Eye (tissue), 1 donor: ENCODE data around the gene FAM240A.

ENCODE experiments used
- DNase-seq: peaks from one replicate; pipeline ENCODE4 v3.0.0-alpha.2; 2015

The FAM240A gene

DNA sequence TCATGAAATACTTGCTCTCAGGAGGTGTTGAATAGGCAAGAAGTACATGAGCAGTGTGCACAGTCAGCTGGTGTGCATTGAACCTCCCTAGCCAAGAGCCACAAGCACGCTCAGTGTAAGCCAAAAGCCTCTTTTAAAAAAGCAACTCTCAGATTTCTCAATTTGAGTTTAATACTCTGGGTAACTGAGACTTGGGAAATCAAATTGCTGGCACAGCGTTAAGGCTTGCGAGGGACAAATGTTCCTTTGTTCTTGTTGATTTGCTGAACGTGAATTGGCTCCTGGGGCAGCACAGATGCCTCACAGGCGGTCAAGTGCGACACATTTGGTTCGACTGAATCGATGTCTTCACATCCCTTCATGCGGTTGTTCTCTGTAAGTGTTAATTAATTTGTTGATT, at the start of gene FAM240A:
Gene FAM240A, plus strand, starts transcription at position 202 of the 400 bp plus-strand sequence. Its CDS starts 159 bp downstream, at position 361.
- DNase-seq = peak; percentile 80

DNA sequence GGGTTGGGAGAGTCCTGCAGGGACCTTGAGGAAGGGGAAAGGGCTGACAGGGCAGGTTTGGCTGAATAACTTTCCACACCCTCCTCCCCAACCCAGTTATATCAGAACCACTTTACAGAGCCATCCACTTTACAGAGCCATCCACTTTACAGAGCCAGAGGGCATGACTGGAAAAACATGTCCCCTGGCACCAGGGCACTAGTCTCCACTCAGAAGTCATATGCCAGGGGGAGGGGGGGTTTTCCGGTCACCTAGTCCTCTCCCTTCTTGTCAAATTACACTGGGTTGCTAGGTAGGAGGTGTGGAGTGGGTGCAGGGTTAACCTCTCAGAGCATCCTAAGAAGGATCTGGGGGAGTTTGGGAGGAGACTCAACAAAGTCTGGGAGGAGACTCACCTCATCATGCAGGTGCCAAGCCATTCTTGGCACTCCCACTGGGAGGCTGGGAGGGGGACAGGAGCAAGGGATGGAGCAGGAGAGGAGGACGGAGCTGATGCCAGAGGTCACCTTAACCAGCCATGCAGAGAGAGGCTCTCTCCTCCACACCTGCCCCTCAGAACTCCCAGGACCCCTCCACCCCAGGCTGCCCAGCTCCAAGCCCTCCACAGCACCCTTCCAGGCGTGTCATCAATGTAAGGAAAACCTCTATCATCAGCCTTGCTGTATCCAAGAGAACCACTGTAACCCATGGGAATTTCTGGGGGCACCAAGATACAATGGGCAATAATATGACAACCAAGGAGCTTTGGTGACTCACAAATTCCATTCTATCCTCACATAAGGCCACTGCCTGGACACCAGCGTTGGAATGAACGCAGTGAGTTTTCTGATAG, 47.9 kb upstream of the FAM240A start:
- peak; percentile 3 for DNase-seq

DNA sequence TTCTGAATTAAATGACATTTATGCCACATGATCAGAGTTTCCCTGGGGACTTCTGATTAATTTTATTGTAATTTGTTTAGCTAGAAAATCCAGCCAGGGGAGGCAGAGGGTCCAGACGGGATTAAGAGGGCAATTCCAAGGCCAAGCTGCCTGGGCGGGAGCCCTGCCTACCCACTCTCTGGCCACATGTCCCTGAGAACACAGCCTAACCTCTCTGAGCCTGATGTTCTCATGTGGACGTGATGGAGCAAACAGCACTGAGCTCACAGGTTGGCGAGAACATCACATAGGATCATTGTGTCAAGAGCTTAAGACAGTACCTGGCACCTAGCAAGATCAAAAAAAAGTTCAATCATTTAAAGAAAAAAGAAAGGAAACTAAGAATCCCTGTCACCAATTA, 47.2 kb upstream of the FAM240A start:
- DNase-seq = no peak

DNA sequence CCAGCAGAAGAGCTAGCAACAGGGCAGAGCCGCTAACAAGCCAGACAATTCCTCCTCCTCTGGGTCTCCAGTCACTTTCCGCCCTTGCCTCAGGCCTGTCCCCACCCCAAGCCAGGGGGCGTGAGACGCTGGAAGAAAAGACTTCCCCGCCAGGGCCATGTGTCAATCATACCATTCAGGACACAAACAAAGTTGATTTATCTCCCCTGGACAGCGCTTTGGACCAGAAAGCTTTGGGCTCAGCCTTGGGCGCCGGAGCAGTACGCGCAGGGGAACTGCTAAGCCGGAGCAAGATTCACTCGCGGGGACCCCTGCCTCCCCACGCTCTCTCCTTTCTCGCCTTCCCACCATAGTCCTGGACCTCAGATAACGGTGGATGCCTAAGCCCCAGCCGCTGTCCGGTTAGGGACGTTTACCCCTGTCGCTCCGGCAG, 46.7 kb upstream of the FAM240A start:
- DNase-seq = peak; percentile 65

DNA sequence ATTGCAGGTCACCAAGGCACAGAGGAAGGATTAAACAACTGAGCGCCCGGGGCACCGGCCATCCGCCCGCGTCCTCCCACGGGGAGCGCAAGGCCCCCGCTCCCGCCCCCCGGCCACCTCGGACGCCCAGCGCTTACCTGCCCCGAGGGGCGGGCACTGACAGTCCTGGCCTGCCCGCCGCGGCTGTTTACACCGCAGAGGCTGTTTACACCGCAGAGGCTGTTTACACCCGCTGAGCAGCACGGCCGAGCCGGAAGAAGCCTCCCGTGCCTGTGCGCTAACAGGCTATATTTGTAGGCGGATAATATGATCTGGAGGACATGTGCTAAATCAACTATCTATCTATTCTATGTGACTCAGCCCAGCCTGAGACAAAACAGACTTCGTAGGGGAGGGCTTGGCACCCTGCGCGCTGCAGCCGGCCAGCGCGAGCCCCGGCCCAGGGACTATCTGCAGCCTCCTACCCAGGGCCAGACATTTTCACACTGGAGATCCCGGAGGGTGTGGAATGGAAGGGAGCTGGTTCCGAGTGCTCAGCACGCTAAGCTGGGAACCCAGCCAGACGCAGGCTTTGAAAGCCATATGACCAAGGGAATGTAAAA, 46.2 kb upstream of the FAM240A start, which contains the start of gene LRRC2:
Gene LRRC2, minus strand, starts transcription at position 263 of the 602 bp plus-strand sequence. CDS start 14,711 bp downstream, outside the sequence.
- DNase-seq = peak; percentile 64

DNA sequence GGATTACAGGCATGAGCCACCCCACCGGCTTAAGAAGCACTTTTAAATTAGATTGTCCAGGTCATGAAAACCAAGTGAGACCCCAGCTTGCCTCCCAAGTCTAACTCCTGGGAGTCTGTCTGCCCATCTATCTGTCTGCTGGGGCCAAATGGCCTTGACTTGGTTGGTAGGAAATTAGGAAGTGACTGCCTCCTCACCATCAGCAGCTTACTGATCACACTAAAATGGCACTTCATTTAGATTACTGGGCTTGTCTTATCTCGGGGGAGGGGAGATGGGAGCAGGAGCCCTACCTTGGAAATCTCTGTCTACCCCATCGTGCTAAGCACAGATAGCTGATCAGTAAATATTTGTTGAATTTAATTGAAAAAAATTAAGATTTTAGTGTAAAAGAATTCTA, 40.6 kb upstream of the FAM240A start:
- no peak for DNase-seq

DNA sequence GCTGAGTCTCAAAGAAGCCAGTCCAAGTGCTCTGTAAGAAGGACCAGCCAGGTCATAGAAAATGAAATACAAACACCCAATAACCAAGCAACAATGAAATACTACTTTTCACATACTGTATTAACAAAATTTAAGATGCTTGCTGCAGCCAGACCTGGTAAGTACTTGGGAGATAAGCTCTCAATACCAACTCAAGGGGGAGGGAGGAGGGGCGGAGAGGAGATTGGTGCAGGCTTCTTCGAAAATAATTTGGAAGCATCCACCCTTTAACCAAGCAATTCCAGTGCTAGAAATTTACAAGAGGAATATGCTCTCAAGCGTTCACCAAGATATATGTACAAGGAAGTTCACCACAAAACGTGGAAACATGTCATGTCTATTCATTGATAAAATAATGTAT, 38.6 kb upstream of the FAM240A start:
- no peak for DNase-seq

DNA sequence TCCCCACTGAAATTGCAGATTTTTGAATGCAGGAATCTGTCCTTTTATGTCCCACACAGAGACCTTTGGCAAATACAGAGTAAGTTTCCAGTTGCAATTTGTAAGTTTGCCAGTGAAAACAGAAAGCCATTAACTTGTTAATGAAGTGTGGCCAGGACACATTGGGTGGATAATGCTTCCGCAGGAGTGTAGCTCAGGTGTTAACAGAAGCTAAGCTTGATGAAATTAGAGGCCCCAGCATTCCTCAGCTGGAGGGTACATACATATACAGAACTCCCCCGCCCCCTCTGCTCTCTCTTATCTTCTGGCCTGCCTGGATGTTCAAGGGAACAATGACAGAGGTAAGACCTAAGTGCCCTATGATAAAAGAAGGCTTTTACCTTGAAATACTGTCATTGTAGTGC, 38.1 kb upstream of the FAM240A start:
- DNase-seq = peak; percentile 8

DNA sequence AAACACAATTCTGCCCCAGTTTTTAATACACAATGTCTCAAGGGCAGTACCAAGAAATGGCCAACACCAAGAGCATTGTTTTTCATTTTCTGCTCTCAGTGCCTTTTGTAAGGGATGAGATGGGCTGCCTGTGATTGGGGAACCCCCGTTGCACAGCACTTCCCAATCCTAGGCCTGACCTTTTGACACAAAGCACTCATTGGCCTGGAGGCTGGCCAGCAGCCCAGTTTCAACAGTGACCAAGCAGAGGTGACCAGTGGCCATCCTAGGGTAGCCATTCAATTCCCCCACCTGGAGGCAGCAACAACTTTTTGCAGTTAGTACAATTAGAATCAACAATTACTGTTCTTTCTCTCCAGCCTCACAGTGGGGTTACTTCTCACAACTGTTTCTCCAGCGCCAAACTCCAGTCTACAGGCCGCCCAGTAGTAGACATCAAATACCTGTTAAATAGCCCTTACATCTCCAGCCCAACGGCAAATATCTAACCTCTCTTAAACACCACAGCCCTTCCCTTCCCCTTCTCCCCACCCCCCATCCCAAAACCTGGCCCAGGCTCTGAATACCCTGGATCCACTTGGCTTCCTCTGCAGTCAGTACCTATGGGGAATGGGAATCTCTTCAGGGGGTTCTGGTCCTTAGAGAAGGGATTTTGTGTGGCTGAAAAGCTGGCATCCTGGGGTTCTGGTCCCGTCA, 37.3 kb upstream of the FAM240A start:
- DNase-seq = no peak

DNA sequence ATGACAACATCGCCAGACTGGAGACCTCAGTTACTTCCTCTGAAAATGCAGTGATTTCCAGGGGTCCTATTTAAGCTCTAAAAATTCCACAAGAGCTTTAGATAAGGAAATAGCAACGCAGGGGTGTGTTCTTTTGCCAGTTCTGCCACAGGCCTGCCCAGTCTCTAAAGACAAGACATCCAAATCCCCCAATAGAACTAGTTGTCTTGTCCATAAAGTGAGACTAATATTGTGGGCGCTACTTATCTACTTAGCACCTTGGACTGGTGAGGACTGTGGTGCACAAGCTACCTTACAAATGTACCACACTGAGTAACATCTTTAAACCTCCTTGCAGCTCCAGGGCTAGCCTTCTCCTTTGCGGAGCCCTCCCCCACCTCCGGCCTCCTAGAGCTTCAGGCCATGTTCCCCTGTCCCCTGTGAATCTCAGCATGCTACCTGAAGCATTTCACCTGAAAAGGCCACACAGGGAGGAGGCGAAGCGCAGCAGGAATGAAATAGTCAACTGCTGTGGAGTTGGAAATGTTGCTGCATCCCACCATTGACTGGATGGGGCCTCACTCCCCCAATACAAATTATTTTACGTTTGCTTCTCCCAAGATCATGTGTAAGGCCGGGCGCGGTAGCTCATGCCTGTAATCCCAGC, 36.6 kb upstream of the FAM240A start:
- DNase-seq = no peak

DNA sequence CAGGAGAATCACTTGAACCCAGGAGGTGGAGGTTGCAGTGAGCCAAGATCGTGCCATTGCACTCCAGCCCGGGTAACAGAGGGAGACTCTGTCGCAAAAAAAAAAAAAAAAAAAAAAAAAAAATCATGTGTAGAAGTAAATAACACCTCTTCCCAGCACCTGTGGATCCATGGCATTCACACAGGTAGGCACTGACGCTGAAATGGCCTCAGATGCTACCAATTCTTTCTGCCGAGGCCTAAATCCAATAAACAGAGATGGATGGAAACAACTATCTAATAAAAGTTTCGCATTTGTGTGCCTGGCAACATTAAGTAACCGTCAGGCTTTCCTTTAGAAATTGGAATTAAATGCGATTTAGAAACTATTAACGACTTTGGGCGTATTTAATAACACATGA, 35.9 kb upstream of the FAM240A start:
- no peak for DNase-seq

DNA sequence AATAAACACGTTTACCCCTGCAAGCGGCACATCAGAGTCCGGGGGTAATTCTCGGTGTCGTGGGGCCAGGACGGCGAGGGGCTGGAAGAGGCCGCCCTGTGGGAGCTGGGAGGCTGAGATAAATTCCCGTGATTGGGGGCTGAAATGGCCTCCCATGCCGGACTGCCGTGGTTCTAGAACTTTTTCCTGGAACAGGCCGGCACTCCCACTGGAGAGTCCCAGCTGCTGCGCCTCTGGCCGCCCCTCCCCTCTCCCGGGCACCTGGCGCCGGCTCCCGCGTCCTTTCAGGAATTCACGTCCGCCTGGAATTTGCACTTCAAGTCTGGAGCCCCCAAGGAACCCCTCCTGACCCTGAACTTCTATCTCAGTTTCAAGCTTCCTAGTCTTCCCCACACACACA, 35.4 kb upstream of the FAM240A start:
- DNase-seq = peak; percentile 50

DNA sequence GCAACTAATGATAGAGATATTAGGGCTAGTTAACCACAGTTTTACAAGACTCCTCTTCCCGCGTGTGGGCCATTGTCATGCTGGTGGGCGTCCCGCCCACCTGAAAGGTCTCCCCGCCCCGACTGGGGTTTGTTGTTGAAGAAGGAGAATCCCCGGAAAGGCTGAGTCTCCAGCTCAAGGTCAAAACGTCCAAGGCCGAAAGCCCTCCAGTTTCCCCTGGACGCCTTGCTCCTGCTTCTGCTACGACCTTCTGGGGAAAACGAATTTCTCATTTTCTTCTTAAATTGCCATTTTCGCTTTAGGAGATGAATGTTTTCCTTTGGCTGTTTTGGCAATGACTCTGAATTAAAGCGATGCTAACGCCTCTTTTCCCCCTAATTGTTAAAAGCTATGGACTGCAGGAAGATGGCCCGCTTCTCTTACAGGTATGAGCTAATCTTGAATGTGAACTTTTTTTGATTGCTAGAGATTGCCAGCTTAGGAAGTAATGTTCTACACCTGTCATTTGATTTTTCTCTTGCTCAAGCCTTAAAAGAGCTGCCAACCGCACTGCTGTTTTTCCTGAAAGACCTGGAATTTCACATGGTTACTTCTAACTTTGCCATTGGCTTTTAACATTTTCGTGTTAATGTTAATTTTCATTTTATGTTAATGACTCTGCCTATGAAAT, 34.6 kb upstream of the FAM240A start:
- DNase-seq = peak; percentile 26

DNA sequence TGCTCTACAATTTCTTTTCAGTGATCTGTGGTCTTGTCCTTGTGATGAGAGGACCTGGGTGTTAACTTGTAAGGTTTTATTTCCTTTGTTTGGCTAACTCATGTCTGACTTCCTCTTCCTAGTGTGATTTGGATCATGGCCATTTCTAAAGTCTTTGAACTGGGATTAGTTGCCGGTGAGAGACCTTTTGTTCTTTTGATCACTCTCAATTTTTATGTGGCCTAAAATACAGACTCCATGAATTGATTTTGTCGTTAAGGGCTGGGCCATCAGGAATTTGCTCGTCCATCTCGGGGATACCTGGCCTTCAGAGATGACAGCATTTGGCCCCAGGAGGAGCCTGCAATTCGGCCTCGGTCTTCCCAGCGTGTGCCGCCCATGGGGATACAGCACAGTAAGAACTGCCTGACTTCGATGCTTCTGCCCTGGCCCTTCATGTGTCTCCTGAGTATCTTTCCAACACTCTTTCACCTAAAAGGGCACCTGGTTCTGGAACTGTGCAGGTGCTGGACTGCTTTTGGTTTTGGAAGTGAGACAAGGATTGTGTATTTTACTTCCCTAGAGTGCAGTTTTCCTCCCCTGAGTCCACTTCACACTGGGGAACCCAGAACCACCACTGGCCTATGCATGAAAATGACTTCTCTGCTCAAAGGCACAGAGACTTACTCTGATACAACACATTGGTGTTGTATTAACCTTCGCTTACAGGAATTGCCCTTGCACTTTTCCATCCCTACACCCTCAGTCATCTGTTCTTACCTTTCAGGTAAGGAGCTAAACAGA, 33.2 kb upstream of the FAM240A start:
- no peak for DNase-seq

DNA sequence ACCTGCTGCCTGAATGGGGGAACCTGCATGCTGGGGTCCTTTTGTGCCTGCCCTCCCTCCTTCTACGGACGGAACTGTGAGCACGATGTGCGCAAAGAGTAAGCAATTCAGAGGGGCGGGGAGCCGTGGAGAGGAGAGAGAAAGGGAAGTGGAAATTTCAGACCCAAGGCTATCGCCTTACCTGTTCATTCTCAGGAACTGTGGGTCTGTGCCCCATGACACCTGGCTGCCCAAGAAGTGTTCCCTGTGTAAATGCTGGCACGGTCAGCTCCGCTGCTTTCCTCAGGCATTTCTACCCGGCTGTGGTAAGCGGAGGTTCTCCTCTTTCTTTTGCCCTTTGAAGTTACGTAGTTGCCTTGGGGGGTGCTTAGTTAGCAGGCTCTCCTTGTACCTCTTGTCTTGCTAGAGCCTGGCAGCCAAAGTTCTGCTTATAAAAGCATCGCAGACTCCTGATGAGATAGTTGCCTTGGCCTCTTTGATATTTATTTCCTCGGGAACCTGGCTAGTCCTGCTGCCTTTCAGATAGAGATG, 32.5 kb upstream of the FAM240A start:
- no peak for DNase-seq

DNA sequence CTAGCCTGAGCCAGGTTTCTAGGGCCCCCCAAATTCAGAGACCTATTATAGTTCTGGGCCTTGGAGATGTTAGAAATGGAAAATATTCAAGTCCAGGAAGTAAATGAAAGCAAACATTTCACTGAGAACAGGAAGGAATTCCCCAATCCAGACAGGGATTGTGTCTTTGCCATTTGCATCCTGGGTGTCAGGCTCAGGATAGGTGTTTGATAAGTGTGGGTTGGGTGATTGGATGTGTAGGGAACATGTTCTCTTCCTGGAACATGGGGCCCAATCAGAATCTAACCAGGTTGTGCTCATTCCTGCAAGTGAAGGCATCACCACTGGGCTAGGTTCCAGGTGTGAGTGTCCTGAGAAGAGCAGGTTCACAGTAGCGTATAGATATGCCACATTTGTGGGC, 31.6 kb upstream of the FAM240A start:
- DNase-seq = no peak

DNA sequence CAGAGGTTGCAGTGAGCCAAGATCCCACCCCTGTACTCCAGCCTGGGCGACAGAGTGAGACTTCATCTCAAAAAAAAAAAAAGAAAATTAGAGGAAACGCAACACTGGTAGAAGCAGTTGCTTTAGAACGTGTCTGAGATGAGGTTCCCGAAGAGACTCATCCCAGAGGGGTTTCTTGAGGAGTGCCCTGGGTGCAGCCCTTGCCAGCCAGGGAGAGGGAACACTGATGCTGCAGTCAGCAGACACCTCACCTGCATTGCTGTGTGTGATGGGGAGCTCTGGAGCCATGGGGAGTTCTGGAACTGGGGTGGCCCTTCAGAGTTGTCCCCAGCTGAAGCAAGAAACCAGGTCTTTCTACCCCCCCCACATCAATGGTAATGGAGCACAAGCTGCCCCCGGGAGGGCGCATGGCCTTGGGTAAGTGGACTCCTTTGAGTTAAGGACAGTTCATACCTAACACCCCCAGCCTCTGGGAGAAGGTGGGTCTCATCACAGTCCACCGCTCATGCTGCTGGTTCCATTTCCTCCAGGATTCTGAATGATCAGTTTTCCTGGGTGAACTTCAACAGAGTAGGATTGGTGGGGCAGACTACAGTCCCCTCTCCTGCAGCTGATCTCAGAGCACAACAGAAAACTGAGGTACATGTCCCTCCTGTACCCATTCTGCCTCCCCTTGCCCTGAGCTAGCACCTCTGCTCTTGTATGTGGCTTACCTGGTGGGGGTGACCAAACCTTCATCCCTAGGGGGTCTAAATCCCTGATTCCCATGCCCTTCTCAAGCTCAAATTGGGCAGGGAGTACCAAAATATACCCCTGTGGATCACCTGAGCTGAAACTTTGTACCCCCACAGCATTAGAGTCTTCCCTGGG, 27.5 kb upstream of the FAM240A start:
- DNase-seq = no peak

DNA sequence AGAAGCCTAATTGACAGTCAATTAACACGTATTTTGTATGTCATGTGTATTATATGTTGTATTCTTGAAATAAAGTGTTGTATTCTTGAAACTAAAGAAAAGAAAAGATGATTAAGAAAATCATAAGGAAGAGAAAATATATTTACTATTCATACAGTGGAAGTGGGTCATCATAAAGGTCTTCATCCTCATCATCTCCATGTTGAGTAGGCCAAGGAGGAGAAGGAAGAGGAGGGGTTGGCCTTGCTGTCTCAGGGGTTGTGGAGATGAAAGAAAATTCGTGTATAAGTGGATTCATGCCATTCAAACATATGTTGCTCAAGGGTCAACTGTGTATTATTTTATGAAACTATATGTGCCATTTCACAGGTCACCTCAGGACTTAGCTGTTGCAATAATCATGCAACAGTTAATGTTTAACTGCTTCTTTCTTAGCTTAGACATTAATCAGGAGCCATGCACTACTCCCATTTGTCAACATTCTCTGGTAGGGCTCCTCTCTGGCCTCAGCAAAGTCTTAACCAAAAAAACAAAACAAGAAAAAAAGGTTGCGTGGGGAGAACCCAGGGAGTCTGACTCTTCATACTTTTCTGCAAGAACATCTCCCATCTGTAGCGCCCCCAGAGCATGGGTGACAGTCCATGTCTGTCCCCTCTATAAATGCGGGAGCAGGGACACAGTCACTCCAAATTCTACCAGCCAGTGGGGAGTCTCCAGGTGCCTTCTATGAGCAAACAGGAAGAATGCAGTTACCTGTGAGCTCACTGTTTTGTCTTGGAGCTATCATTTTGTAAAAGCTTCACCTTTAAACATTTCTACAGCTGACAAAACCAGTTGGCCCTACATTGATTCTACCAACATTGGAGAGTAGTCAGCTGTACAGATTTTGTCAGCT, 26.3 kb upstream of the FAM240A start:
- no peak for DNase-seq

DNA sequence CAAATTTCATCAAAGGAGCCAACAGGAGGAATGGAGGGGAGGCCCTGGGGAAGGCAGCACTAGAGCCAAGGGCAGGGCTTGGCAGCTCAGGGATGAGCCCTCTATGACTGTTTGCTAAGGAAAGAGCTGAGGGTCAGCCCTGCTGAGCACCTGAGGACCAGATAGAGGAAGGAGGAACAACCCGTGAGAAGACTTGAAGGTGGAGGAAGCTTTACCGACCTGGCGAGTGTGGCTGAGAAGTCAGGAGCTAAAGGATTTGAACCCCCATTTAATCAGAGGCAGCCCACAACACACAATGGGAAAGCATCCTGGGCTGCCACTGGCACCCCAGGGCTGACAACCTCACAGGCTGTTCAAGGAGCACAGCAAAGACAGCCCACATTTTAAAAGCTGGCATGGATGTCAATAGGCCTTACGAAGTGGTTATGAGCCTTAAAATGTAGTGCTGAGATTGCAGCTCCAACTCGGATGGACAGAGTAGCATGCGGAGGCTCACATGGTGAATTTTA, 25.5 kb upstream of the FAM240A start:
- no peak for DNase-seq
